PC-3 (cell line): ENCODE results near the gene TPX2. TPM values are rescaled to one million over a fixed set of nuclear protein-coding genes. Genes with fewer than 3 reads are reported as not detected.

Source experiments
- ATAC-seq: fragments of 200-7000 bp; cut with Tn5 transposase; 2 replicates; pipeline ENCODE4 v1.9.1; 2020; ENCODE audit warnings: mild to moderate bottlenecking, moderate library complexity
- BruUV-seq: library from RNA; stranded (reverse); fragments of 400-500 nt; replicated peaks from 2 replicates; lab custom pipeline; 2021; lab: Mats Ljungman, UMichigan
- CTCF ChIA-PET: fragments of 300-600 bp; sonication (Branson Sonifier 250); formaldehyde crosslinking; loops from one replicate; lab custom pipeline; 2022; ENCODE audit warnings: antibody characterized with exemption; lab: Charles Lee
- POLR2A ChIA-PET: fragments of 300-600 bp; sonication (Branson Sonifier 250); formaldehyde crosslinking; loops from one replicate; lab custom pipeline; 2022; ENCODE audit warnings: antibody characterized with exemption; ENCODE audit not compliant: unreplicated experiment; lab: Charles Lee
- DNase-seq: peaks from one replicate; pipeline ENCODE4 v3.0.0-alpha.2; 2015
- H2AFZ ChIP-seq: fragments of 300-600 bp; sonication (generic); 2 replicates; pipeline ENCODE4 v1.6.0; 2016; ENCODE audit warnings: antibody characterized with exemption, low read length
- H3F3A ChIP-seq: fragments of 300-600 bp; sonication (generic); one replicate; pipeline ENCODE4 v1.6.0; 2017; ENCODE audit warnings: antibody characterized with exemption, low read length, control low read depth, mild to moderate bottlenecking; ENCODE audit not compliant: unreplicated experiment
- H3K27ac ChIP-seq: fragments of 300-600 bp; sonication (generic); 2 replicates; pipeline ENCODE4 v1.5.1; 2016; ENCODE audit warnings: mild to moderate bottlenecking, low read length
- H3K27me3 ChIP-seq: fragments of 300-600 bp; sonication (generic); 2 replicates; pipeline ENCODE4 v1.6.1; 2016; ENCODE audit warnings: low read length, mixed read lengths
- H3K36me3 ChIP-seq: fragments of 300-600 bp; sonication (generic); 2 replicates; pipeline ENCODE4 v1.6.1; 2016; ENCODE audit warnings: low read depth, mixed run types, low read length, mixed read lengths
- H3K4me1 ChIP-seq: fragments of 300-600 bp; sonication (generic); 2 replicates; pipeline ENCODE4 v1.5.1; 2016; ENCODE audit warnings: low read length; ENCODE audit not compliant: insufficient read depth
- H3K4me2 ChIP-seq: fragments of 300-600 bp; sonication (generic); 2 replicates; pipeline ENCODE4 v1.6.0; 2016; ENCODE audit warnings: low read length
- H3K4me3 ChIP-seq: fragments of 300-600 bp; sonication (generic); 2 replicates; pipeline ENCODE4 v1.5.1; 2016; ENCODE audit warnings: mild to moderate bottlenecking, low read length, mixed read lengths
- H3K79me2 ChIP-seq: fragments of 300-600 bp; sonication (generic); 2 replicates; pipeline ENCODE4 v1.6.1; 2017; ENCODE audit warnings: low read length, mixed read lengths
- H3K9ac ChIP-seq: fragments of 300-600 bp; sonication (generic); 2 replicates; pipeline ENCODE4 v1.6.0; 2016; ENCODE audit warnings: mild to moderate bottlenecking, low read length
- H3K9me2 ChIP-seq: fragments of 300-600 bp; sonication (generic); replicated peaks from 2 replicates; pipeline ENCODE4 v1.6.1; 2016; ENCODE audit warnings: mixed run types, low read length, mixed read lengths
- H3K9me3 ChIP-seq: fragments of 300-600 bp; sonication (generic); 2 replicates; pipeline ENCODE4 v1.6.1; 2016; ENCODE audit warnings: low read length, mixed read lengths
- H4K20me1 ChIP-seq: fragments of 300-600 bp; sonication (generic); 2 replicates; pipeline ENCODE4 v1.6.1; 2016; ENCODE audit warnings: low read length, mixed read lengths
- CTCF ChIP-seq: fragments of 300-600 bp; sonication (generic); conservative IDR thresholded peaks from 2 replicates; pipeline ENCODE4 v1.5.1; 2017; ENCODE audit warnings: antibody characterized with exemption, low read depth, mild to moderate bottlenecking, low read length
- EZH2 ChIP-seq: fragments of 300-600 bp; sonication (generic); IDR thresholded peaks from one replicate; pipeline ENCODE4 v1.6.1; 2017; ENCODE audit warnings: antibody characterized with exemption, mild to moderate bottlenecking, low read length; ENCODE audit not compliant: unreplicated experiment
- EZH2phosphoT487 ChIP-seq: fragments of 300-600 bp; sonication (generic); IDR thresholded peaks from 2 replicates; pipeline ENCODE4 v1.6.1; 2018; ENCODE audit warnings: mild to moderate bottlenecking, antibody characterized with exemption, low read length, borderline replicate concordance
- intact Hi-C: fragments of 100-400 bp; cut with micrococcal nuclease; formaldehyde crosslinking; loops from 2 replicates; pipeline ENCODE4 v1.9.0; 2023
- total RNA-seq: library from RNA; depleted of rRNA; stranded (reverse); fragments of >200 nt; gene quantifications from 2 replicates; pipeline ENCODE4 v1.2.3, GENCODE V29; 2014

The TPX2 gene
- total RNA-seq, 1 experiment from 2014 or later = 128 TPM

- ATAC-seq (no peak), DNase-seq (no peak)
- H3K4me2 ChIP-seq = no peak overlapping the region
- H2AFZ ChIP-seq = no peak overlapping the region
- no peaks in the 10 kb centered on the region for H3F3A ChIP-seq
- H3K9me3 ChIP-seq = no peaks in the 10 kb centered on the region
- H3K27ac ChIP-seq = peak overlapping the region; percentile 62
- ChIA-PET POLR2A (interaction anchor here (2.0 kb wide), 2 partner anchors 15 to 24 kb away, joined by 8 to 11 read pairs; partner anchors contain the start of gene BCL2L1), CTCF (interaction anchor here (1.1 kb wide), 1 partner anchor 26 kb away, joined by 3 read pairs; no protein-coding TSS in a partner anchor)
- H3K4me1 ChIP-seq = peaks cover 76% of the 10 kb centered on the region
- no TSS peak for BruUV-seq
- H3K27me3 ChIP-seq = no peaks in the 10 kb centered on the region
- H4K20me1 ChIP-seq = no peaks in the 10 kb centered on the region
- intact Hi-C loops = no loop called here
- H3K36me3 ChIP-seq = peaks cover 59% of the 10 kb centered on the region
- peaks cover 99% of the 10 kb centered on the region for H3K79me2 ChIP-seq
- H3K9ac ChIP-seq = no peak overlapping the region
- H3K9me2 ChIP-seq = no peaks in the 10 kb centered on the region
- H3K4me3 ChIP-seq = no peak overlapping the region
- no peak for TF ChIP-seq EZH2phosphoT487
- no peak for TF ChIP-seq CTCF
- no peak for TF ChIP-seq EZH2
Measured at GRCh38 chr20:31698243-31698802, 40.8 kb upstream of the TPX2 start.

GRCh38 chr20:31698803-31699718, 40.0 kb upstream of the TPX2 start:
- Histone ChIP-seq H3K9me2 (no peaks in the 10 kb centered on the region), H4K20me1 (no peaks in the 10 kb centered on the region), H3K9me3 (no peaks in the 10 kb centered on the region), H3F3A (no peaks in the 10 kb centered on the region), H3K4me1 (peaks cover 75% of the 10 kb centered on the region), H3K4me3 (no peak overlapping the region), H3K4me2 (peak overlapping the region; percentile 20), H2AFZ (no peak overlapping the region), H3K9ac (no peak overlapping the region), H3K27me3 (no peaks in the 10 kb centered on the region), H3K27ac (peak overlapping the region; percentile 62), H3K36me3 (peaks cover 52% of the 10 kb centered on the region), H3K79me2 (peaks cover 99% of the 10 kb centered on the region)
- ChIA-PET POLR2A (interaction anchor here (1.0 to 2.0 kb wide), 3 partner anchors 14 to 37 kb away, joined by 6 to 11 read pairs (median 8); partner anchors contain the start of gene BCL2L1), CTCF (interaction anchor here (1.1 kb wide), 1 partner anchor 25 kb away, joined by 3 read pairs; no protein-coding TSS in a partner anchor)
- intact Hi-C loops = no loop called here
- TF ChIP-seq CTCF = no peak
- TF ChIP-seq EZH2phosphoT487 = no peak
- TF ChIP-seq EZH2 = no peak
- BruUV-seq = TSS peak; percentile 60
- DNase-seq = peak; percentile 88
- peak; percentile 47 for ATAC-seq
